Measurements from ENCODE around the gene TSNAX.
"Not testable (repeated sequence)": the region's sequence is repeated elsewhere in the genome, so short reads cannot be mapped to it uniquely, and the experiment has no call there.

The TSNAX gene

DNA sequence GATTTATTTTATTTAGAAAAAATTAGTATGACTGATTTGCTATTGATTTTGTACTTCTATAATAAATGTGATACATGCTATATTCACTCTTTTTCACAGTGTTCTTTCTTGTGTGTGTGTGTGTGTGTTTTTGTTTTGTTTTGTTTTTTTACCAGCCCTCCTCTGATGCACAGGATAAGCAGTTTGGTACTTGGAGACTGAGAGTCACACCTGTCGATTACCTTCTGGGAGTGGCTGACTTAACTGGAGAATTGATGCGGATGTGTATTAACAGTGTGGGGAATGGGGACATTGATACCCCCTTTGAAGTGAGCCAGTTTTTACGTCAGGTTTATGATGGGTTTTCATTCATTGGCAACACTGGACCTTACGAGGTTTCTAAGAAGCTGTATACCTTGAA is 35.9 kb downstream of the TSNAX start:
- DNase-seq, result no peak

- DNase-seq, result no peak
Observed at GRCh38 chr1:231566496-231566895, 38.0 kb downstream of the TSNAX start.

- DNase-seq, result not testable (repeated sequence)
Observed at GRCh38 chr1:231570262-231570661, 41.8 kb downstream of the TSNAX start.

GRCh38 chr1:231571904-231572303 is 43.4 kb downstream of the TSNAX start:
- DNase-seq, result no peak

DNA sequence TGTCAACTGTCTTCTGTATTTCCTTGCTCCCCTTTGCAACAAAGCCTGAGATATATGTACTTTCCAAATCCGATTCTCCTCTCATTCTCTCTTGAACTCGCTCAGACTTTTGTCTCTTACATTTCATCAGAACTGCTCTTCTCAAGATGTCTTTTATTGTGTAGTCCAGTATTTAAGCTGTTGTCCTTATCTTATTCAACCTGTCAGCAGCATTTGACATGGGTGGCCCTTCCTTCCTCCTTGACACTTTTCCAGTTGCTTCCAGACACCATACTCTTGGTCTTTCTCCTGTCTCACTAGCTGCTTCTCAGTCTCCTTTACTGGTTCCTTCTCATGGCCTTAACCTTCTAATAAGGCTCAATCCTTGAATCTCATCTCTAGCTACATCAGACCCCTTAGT is 47.0 kb downstream of the TSNAX start:
- DNase-seq, result no peak

GRCh38 chr1:231576804-231577718 is 48.6 kb downstream of the TSNAX start:
- DNase-seq, result no peak

DNA sequence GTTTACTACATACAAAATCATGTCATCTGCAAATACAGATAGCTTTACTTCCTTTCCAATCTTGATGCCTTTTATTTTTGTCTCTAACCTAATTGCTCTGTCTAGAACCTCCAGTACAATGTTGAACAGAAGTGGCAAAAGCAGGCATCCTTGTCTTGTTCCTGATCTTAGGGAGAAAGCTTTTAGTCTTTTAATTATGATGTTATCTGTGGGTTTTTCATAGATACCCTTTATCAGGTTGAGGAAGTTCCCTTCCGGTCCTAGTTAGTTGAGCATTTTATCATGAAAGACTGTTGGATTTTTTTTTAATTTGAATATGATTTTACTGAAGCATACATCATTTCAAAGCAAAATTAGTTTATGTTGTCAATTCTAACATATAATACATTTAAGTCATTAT is 52.4 kb downstream of the TSNAX start:
- DNase-seq, result no peak

GRCh38 chr1:231581859-231582258 is 53.4 kb downstream of the TSNAX start:
- DNase-seq, result no peak

- no peak for DNase-seq
Observed at GRCh38 chr1:231583376-231583775, 54.9 kb downstream of the TSNAX start.

DNA sequence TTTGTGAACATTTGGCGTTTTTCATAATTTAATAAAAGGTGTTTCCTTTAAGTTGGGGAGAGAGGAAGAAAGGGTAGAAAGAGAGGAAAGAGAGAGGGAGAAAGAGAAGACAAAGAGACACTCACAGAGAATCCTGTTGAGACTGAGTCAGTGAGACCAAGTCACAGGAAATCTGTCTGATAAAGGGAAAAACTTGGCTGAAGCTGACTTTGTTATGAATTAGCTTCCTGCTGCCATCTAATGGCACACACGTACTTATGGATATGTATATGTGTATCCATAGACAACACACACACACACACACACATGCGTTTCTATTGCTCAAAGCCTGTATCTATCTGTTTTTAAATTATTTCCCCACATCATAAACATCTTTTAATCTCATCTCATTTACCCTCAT is 55.6 kb downstream of the TSNAX start:
- no peak for DNase-seq

DNA sequence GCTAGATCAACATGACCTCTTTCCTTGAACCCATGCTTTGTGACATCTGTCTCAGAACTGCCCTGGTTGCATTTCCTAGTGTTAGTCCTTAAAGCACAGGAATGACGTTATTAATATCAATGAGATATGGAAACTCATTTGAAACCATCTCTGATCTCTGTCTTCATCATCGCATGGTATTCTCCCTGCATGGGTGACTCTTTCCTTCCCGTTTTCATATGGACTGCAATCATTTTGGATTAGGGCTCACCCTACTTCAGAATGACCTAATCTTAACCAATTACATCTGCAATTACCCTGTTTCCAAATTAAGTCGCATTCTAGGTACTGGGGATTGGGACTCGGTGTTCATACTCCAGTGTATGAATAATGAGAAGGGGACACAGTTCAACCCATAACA is 56.5 kb downstream of the TSNAX start:
- DNase-seq, result no peak

GRCh38 chr1:231590453-231591198 is 62.2 kb downstream of the TSNAX start:
- peak; percentile 38 for DNase-seq

- DNase-seq, result no peak
Observed at GRCh38 chr1:231591466-231591865, 63.0 kb downstream of the TSNAX start.

GRCh38 chr1:231592809-231593208 is 64.3 kb downstream of the TSNAX start:
- DNase-seq, result no peak

- DNase-seq, result not testable (repeated sequence)
Observed at GRCh38 chr1:231593264-231593663, 64.8 kb downstream of the TSNAX start.

- DNase-seq, result no peak
Observed at GRCh38 chr1:231594123-231594522, 65.7 kb downstream of the TSNAX start.

DNA sequence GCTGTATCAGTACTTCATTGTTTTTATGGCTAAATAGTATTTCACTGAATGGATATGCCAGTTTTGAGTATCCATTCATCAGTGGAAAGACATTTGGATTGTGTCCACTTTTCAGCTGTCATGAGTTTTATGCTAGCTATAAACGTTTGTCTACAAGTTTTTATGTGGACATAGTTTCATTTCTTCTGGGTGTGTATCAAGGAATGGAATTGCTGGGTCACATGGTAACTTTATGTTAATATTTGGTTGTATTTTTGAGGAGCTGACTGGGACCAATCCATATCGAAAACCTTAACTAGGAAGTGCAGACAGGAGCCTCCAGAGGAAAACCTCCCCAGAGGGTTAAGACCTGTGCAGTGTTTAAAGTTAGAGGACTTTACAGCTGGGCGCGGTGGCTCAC is 66.3 kb downstream of the TSNAX start:
- DNase-seq, result no peak

DNA sequence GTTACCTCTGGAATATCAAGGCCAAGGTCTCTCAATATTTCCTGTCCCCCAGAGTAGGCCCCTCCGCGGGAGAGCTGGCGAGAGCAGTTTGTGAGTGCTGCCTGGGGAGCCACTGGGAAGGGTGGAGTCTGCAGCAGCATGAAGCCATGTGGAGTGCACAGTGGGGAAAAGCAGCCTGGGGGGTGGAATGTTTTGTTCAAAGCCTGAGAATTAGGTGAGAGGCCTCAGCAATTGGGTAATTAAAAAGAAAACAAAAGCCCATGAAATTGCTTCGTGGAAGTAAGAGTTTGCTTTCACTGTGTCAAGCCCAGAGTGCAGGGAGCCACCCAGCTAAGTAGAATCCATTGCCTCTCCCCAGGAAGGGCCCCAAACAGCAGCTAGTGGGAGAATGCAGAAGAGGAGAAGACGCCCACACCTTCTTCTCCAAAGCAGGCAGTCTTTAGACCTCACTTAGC is 67.9 kb downstream of the TSNAX start:
- no peak for DNase-seq

DNA sequence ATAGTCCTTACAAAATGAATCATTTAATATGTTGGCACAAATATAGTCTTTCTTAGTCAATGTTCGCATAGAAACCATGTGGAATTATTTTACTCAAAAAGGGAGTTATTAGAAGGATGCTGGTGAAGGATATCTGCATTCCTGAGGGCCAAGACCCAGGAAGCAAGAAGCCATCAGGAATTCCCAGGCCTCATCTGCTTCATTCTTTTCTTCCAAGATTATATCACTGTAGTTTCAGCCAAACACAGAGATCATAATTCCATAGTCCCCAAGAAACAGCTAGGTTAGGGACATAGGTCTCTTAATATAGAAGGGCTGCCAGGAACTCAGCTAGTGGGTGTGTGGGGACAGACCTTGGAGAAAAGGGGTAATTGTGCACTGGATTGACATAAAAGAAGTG is 69.5 kb downstream of the TSNAX start:
- DNase-seq, result no peak

DNA sequence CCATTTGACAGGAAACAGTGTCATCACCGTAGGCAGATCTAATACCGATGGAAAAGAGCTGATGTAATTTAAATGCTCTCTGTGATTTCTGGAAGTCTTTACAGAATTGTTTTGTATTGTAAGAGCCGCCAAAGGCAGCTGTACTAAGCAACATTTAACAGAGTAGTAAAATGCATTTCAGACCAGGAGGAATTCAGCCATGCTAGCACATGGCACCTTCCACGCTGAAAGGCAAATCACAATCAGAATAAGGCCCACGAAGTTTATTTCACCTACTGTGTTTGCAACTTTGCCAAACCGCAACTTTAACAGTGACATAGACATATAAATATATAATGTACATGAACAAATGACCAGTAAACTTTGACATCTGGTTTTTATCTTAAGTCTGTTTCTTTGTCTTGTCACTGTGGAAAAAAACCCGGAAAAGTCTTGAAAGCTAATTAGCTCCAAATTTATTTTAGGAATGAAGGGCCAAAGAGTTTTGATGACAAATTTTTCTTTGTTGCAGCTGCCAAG is 72.0 kb downstream of the TSNAX start:
- DNase-seq, result no peak

DNA sequence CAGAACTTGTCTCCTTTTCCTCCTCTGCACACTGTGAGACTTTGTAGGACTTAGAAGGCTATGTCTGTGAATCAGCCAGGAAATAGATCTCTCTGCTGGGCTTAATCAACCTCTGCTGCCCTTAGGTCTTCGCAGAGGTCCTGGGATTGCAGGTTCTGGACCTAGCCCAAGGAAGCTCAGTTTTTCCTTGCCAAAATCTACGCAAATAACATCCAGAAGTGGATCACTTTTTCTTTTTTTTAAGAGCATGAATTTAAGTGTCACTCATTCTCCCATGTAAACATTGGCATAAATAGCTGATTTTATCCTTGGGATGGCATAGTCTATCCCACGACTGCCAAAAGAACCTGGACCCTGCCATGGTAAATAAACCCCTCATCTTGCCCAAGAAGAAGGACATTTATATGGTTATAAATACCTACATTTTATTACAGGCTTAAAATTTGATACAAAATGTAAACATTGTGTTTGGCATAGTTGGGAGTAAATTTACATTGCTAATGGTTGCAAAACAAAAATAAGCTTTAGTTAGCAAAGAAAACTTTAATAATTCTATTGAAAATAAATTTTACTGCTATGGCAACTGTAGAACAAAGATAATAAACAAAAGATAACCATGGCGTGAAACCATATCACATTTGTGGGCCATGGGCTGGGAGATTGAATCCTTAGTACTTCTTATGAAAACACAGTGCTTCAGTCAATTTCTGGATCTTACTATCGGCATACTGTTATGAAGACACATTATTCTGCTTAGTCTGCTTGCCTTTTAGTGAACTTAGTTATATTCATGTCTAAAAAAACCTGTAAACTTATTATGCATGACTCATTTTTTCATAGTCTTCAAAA is 73.6 kb downstream of the TSNAX start:
- no peak for DNase-seq

DNA sequence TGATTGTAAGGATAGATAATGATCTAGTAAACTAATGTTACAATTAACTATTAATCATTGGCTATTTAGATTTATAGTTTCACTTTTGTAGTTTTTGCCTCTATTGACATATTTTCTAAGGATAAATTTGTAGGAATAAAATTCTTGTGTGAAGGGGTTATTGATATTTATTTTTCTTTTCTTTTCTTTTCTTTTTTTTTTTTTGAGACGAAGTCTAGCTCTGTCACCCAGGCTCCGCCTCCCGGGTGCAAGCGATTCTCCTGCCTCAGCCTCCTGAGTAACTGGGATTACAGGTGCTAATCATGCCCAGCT is 74.2 kb downstream of the TSNAX start:
- no peak for DNase-seq
